Right lobe of liver (tissue), 4 donors: ENCODE measurements around the gene MLST8.

Source experiments
- CTCF ChIP-seq, 4 donors: fragments of 200-600 bp in 3 of 4; fragments of 450-650 bp in 1 of 4; IDR thresholded peaks; one replicate each; pipeline versions ENCODE4 v1.5.1 to v1.8.0; 2016 to 2022; ENCODE audit warnings: antibody characterized with exemption in 4 of 4, mild to moderate bottlenecking in 2 of 4
- POLR2A ChIP-seq: fragments of 450-650 bp; IDR thresholded peaks from one replicate; pipeline ENCODE4 v1.6.1; 2017; ENCODE audit warnings: antibody characterized with exemption, mild to moderate bottlenecking
- donor health status: DM: no; HTN: no; CAD: no.
- donor health status: DM: no; HTN: no; CAD: no.
- donor health status: DM: no; HTN: yes; CAD: no.

- TF ChIP-seq POLR2A (no peak), CTCF (IDR thresholded peaks at IDR 0.05) (no peak)
Observed at GRCh38 chr16:2235695-2236336, 30.6 kb downstream of the MLST8 start.
